Measurements from ENCODE around the gene ZBTB20. TPM values are rescaled to one million over a fixed set of nuclear protein-coding genes. Genes with fewer than 3 reads are reported as not detected.
A peak's percentile ranks its signal among the peaks of the same experiment; 100 is the strongest.

Gene ZBTB20
- total RNA-seq, 1 donor from 2014 or later = 30.4 TPM

DNA sequence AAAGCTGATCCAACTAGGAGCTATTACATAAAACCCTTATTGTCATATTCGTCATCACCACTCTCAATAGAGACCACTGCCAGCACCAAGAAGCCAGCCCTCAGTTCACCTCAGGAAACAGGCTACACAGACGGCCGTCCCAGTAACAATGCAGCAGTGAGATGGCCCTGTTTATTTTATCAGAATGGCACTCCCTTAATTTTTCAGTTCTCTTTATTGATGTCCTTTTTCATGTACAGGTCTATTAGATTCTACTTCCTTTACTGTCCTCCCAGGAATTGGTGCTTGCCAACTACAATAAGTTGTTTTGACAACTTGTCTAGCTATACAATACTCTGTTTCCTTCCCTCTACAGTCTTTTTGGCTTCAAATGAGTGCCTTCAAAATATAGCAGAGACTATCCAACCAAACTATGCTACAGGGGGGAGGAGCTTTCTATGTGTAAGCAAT, 272.5 kb downstream of the ZBTB20 start:
- no peak for TF ChIP-seq CTCF (IDR thresholded peaks at IDR 0.05; ENCODE audit: unreplicated experiment)

DNA sequence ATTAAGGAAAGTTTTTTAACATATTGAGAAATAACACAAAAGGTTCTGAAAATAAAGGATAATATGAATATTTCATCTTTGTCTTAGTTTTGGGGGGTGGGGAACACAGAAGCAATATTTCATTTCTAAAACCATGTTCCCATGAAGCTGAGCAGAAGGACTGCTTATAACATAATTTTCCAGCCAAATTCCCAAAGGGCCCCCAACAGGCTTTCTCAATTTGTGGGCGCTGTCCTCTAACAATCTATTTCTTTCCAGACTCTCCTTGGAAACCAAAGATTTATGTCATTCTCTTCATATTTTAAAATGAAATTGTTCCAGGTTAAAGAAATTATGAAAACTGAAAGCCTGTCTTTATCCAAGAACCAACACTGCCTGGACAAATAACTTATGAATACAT, 273.5 kb downstream of the ZBTB20 start:
- no peaks in the 10 kb centered on the region for H3K9me3 Mint-ChIP-seq
- H3K36me3 Mint-ChIP-seq = no peaks in the 10 kb centered on the region
- no peak overlapping the region for H3K27ac Mint-ChIP-seq
- no peak overlapping the region for H3K4me3 Mint-ChIP-seq
- no peak for TF ChIP-seq CTCF (IDR thresholded peaks at IDR 0.05; ENCODE audit: unreplicated experiment)
- DNase-seq (ENCODE audit: low spot score in 2 of 2, unreplicated experiment in 2 of 2) = no peak
- H3K27me3 Mint-ChIP-seq (ENCODE audit: low read depth) = no peaks in the 10 kb centered on the region
- peaks cover 10% of the 10 kb centered on the region for H3K4me1 Mint-ChIP-seq

More for the DNA sequence above, 272.5 kb downstream of the ZBTB20 start:
- Mint-ChIP-seq H3K27ac (peak overlapping the region; percentile 10), H3K27me3 (ENCODE audit: low read depth) (no peaks in the 10 kb centered on the region), H3K36me3 (no peaks in the 10 kb centered on the region), H3K9me3 (no peaks in the 10 kb centered on the region), H3K4me1 (peaks cover 19% of the 10 kb centered on the region), H3K4me3 (no peak overlapping the region)
- no peak for DNase-seq (ENCODE audit: low spot score in 2 of 2, unreplicated experiment in 2 of 2)

GRCh38 chr3:114872588-114872987, 274.5 kb downstream of the ZBTB20 start:
- H3K27ac Mint-ChIP-seq = no peak overlapping the region
- H3K4me1 Mint-ChIP-seq = peaks cover 9% of the 10 kb centered on the region
- no peaks in the 10 kb centered on the region for H3K36me3 Mint-ChIP-seq
- no peaks in the 10 kb centered on the region for H3K27me3 Mint-ChIP-seq (ENCODE audit: low read depth)
- H3K9me3 Mint-ChIP-seq = no peaks in the 10 kb centered on the region
- no peak for TF ChIP-seq CTCF (IDR thresholded peaks at IDR 0.05; ENCODE audit: unreplicated experiment)
- DNase-seq (ENCODE audit: low spot score in 2 of 2, unreplicated experiment in 2 of 2) = no peak
- H3K4me3 Mint-ChIP-seq = no peak overlapping the region

- no peak for TF ChIP-seq CTCF (IDR thresholded peaks at IDR 0.05; ENCODE audit: unreplicated experiment)
- H3K9me3 Mint-ChIP-seq = no peaks in the 10 kb centered on the region
- H3K4me3 Mint-ChIP-seq = no peak overlapping the region
- no peaks in the 10 kb centered on the region for H3K36me3 Mint-ChIP-seq
- H3K27me3 Mint-ChIP-seq (ENCODE audit: low read depth) = no peaks in the 10 kb centered on the region
- peaks cover 9% of the 10 kb centered on the region for H3K4me1 Mint-ChIP-seq
- H3K27ac Mint-ChIP-seq = no peak overlapping the region
- DNase-seq (ENCODE audit: low spot score in 2 of 2, unreplicated experiment in 2 of 2) = no peak
Measured at GRCh38 chr3:114872050-114872449, 275.0 kb downstream of the ZBTB20 start.

DNA sequence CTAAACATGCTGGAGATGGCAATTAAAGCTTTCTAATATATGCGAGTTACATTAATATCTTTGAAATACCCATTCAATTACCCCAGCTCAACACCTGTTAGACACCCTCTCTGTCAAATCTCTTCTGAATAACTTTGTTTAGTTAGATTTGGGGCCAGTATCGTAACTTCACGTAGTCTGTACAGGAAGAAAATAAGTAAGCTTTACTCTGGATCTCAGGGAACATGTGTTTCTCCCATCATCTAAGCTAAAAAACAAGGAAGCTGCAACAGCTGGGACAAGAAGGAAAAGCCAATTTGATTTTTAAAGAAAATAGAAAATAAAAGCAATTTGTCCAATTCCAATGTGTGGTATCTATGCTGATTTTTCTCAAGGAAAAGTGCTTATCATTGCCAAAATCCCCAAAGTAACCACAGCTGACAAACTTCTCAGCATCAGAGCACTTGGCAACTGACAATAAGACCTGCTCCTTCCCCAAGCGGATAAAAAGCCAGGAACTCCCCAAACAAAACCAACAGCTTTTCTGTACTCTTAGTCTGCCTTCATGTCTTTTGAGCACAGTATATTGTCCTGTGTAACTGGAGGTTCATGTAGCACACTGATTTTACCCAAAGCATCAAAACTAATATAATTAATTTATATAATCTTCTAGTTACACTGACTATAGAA, 279.1 kb downstream of the ZBTB20 start:
- TF ChIP-seq CTCF (IDR thresholded peaks at IDR 0.05; ENCODE audit: unreplicated experiment) = no peak
- no peak overlapping the region for H3K4me3 Mint-ChIP-seq
- no peaks in the 10 kb centered on the region for H3K9me3 Mint-ChIP-seq
- DNase-seq (ENCODE audit: low spot score in 2 of 2, unreplicated experiment in 2 of 2) = no peak
- H3K36me3 Mint-ChIP-seq = no peaks in the 10 kb centered on the region
- H3K4me1 Mint-ChIP-seq = peaks cover 6% of the 10 kb centered on the region
- H3K27ac Mint-ChIP-seq = no peak overlapping the region
- H3K27me3 Mint-ChIP-seq (ENCODE audit: low read depth) = no peaks in the 10 kb centered on the region

Data from mesothelial cell of epicardium (in vitro differentiated cells).